GM04503 (cell line): Measurements from ENCODE around the gene XG.
"Not testable (repeated sequence)": the region's sequence is repeated elsewhere in the genome, so short reads cannot be mapped to it uniquely, and the experiment has no call there.

ENCODE experiments used
- DNase-seq: peaks from one replicate; pipeline ENCODE4 v3.0.0-alpha.2; 2012; ENCODE audit warnings: low read depth

XG gene

GRCh38 chrX:2780472-2781225 lies 28.8 kb downstream of the XG start:
- not testable (repeated sequence) for DNase-seq

DNA sequence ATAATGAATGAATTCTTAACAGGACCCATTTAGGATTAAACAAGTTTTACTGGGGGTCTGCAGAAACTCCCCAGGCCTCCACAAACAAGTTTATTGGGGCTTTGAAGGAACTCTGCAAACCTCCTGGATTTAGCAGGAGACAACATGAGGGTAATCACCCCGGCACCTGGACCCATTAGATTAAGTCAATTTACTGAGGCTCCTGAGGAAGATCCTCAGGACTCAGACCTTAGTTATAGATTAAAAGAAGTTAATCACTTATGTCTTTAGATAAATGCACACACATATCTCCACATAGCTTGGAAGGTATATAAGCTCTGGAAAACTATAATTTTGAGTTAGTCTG lies 29.4 kb downstream of the XG start:
- no peak for DNase-seq

GRCh38 chrX:2781698-2782097 lies 29.9 kb downstream of the XG start:
- DNase-seq, result no peak

- no peak for DNase-seq
Observed at GRCh38 chrX:2782171-2782570, 30.3 kb downstream of the XG start.

- DNase-seq, result no peak
Observed at GRCh38 chrX:2782778-2783177, 30.9 kb downstream of the XG start.

DNA sequence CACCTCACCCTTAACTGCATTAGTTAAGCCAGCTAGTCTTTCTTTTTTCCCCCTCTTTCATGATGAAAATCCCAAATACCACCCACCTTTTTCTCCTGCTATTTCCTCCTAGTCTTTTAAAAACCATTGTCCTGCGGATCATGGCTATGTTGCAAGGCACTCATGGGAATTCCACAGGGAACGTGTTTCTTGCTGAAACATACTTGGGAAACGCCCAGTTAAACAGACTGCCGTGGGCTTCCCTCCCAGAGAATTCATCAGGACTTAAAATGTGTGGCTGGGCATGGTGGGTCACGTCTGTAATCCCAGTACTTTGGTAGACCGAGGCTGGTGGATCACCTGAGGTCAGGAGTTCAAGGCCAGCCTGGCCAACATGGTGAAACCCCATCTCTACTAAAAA lies 32.2 kb downstream of the XG start:
- DNase-seq, result no peak

GRCh38 chrX:2785538-2785937 lies 33.7 kb downstream of the XG start:
- no peak for DNase-seq

- DNase-seq, result no peak
Observed at GRCh38 chrX:2788980-2789379, 37.1 kb downstream of the XG start.

- DNase-seq, result no peak
Observed at GRCh38 chrX:2789569-2789968, 37.7 kb downstream of the XG start.

DNA sequence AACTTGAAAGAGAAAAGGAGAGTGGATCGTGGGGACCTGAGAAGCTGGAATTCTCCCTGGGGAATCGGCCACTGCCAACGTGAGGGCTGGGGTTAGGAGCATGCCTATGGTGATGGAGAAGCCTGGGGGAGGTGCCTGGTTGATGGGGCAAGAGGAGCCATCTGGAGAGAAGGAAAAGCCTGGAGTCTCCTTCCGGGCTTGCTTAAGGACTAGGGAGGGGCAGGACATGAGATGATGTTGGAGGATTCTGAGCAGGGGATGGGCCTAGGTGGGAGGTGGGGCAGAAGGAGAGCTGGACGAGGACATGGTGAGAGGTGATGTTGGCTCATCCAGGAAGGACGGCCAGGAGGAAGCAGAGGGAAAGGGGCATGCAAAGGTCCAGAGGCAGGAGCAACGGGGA lies 41.9 kb downstream of the XG start:
- DNase-seq, result no peak

GRCh38 chrX:2794336-2794735 lies 42.5 kb downstream of the XG start:
- DNase-seq, result no peak

DNA sequence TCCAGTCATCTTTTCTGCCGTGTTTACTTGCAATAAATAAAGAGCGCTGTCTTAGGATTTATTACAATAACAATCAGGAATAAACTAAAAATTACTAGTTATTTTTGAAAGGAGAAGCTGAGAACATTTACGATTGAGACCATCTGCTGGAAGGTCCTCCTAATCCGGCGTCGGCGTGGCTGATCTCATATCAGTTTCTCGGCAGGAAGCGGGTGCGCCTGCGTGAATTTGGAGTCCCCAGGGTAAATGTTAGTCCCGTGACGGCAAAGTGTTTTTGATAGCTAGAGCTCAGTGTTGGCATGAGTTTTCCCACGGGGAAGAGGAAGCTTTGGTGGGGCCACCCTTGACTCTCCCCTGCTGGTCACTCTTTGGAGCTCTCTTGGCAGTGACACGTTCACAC lies 45.0 kb downstream of the XG start:
- DNase-seq, result not testable (repeated sequence)

DNA sequence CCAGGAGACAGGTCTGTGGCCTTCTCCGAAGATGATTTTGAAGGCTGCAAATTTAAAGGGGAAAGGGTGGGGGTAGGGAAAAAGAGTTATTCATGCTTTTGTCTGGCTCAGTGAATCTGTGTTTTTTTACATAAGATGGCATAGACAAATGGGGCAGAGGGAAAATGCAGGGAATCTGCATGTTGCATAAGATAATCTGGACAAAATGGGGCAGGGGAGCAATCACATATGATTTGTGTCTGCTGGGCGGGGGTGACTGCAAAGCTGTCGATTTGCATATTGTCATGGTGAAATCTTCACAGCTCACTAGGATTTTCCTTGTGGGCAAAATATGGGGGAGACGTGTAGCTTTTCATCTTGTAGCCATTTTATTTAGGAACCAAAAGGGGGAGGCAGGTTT lies 47.5 kb downstream of the XG start:
- DNase-seq, result no peak

GRCh38 chrX:2799980-2800379 lies 48.1 kb downstream of the XG start:
- DNase-seq, result not testable (repeated sequence)

DNA sequence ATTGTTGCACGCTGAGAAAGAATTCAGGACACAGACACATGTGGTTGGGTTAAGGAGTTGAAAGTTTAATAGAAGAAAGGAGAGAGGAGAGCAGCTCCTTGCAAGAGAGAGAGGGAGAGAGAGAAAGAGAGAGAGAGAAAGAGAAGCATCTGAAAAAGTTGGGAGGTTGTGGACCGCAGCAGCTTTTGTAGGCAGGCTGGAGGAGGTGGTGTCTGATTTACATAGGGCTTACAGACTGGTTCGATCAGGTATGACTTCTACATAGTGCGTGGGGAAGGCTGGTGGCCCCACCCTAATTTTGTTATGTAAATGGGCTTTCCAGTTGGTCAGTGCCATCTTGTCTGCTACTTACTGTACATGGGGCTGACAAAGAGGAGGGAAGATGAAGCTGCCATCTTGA lies 49.4 kb downstream of the XG start:
- no peak for DNase-seq

DNA sequence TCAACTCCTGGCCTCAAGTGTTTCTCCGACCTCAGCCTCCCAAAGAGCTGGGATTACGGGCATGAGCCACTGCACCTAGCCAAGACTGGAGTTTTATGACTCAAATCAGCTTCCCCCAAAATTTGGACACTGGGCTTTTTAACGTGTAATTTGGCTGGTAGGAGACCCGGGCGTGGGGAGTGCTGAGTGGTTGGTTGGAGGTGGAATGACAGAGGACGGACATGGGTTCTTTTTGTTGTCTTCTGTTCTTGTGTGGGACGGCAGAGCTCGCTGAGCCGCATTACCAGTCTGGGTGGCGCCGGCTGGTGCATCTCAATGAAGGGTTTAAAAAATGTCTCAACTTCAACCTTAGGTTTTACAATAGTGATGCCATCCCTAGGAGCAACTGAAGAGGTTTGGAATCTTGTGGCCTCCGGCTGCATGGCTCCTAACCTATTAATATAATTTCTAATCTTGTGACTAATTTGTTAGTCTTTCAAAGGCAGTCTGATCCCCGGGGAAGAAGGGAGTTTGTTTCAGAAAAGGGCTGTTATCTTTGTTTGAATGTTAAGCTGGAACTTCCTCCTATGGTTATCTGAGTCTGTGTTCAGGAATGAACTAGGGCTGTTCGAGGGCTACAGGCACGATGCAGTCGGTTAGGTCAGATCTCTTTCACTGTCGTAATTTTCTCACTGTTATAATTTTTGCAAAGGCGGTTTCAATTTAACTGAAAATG lies 50.7 kb downstream of the XG start:
- DNase-seq, result not testable (repeated sequence)

DNA sequence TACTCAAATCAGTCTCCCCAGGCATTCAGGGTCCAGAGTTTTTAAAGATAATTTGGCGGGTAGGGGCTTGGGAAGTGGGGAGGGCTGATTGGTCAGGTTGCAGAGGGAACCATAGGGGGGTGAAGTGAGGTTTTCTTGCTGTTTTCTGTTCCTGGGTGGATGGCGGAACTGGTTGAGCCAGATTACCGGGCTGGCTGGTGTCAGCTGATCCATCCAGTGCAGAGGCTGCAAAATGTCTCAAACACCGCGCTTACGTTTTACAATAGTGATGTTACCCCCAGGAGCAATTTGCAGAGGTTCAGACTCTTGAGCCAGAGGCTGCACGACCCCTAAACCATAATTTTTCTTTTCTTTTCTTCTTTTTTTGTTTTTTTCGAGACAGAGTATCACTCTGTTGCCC lies 51.6 kb downstream of the XG start:
- DNase-seq, result not testable (repeated sequence)

GRCh38 chrX:2804106-2804843 lies 52.4 kb downstream of the XG start:
- not testable (repeated sequence) for DNase-seq

- peak; percentile 31 for DNase-seq
Observed at GRCh38 chrX:2804858-2805257, 53.0 kb downstream of the XG start.

- no peak for DNase-seq
Observed at GRCh38 chrX:2811271-2811670, 59.4 kb downstream of the XG start.

DNA sequence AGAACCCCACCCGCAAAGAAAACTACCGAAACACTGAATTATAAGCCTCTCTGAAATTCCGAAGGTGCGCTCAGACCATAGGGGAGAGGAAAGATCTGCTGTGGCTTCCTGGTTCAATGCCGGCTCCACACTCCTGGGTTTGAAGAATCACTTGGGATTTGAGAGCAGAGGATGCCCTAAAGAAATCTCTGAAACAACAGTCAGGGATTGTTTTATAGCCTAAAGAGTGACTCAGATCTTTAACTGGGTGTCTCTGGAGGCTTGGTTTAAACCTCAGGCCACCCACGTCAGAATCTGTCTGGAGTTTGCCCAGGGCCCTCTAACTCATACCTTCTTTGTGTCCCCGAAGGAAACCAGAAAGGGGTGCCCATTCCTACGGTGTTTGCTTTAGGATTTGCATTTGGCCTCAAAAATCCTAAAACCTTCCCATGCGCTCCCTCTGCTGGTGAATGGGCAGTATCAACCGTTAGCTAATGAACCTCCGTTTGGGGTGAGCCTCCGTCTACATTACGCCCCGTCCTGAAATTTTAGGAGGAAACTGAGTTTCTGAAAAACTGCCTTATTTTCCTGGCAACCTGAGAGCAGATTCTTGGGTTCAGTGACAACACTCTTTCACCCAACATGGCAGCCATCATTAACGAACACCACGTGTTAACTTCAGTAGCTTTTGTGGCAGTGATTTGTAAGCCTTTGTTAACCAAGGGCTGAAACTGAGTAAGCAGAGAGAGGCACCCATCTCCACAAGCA lies 60.5 kb downstream of the XG start:
- DNase-seq, result not testable (repeated sequence)

GRCh38 chrX:2817036-2817435 lies 65.2 kb downstream of the XG start:
- no peak for DNase-seq
